ENCODE results near the gene CLMP.
"Not testable (repeated sequence)": the region's sequence is repeated elsewhere in the genome, so short reads cannot be mapped to it uniquely, and the experiment has no call there.

Gene CLMP

GRCh38 chr11:123132881-123133280, 62.2 kb downstream of the CLMP start:
- no peak for DNase-seq (ENCODE audit: low read depth)

DNA sequence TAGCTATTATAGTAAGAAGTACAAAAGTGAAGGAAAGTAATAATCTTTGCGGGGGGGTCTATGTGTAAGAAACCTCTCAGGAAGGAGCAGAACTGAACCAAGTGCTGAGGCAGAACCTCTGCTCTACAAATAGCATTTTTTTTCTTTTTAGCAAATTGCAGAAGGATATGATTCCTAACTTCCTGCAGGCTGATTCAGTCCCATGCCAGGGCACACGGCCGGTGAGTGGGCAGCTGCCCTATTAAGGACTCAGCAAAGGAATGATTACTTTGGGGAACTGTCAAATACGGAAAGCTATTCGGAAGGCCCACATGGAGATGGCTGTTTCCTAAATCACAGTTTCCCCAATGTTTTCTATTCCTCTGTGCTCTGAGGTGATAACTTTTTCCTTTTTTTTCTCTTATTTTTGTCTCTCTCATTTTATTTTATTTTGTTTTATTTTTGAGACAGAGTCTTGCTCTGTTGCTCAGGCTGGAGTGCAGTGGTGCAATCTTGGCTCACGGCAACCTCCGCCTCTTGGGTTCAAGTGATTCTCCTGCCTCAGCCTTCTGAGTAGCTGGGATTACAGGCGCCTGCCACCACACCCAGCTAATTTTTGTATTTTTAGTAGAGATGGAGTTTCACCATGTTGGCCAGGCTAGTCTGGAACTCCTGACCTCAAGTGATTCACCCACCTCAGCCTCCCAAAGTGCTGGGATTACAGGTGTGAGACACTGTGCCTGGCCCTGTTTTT, 62.8 kb downstream of the CLMP start:
- not testable (repeated sequence) for DNase-seq (ENCODE audit: low read depth)

DNA sequence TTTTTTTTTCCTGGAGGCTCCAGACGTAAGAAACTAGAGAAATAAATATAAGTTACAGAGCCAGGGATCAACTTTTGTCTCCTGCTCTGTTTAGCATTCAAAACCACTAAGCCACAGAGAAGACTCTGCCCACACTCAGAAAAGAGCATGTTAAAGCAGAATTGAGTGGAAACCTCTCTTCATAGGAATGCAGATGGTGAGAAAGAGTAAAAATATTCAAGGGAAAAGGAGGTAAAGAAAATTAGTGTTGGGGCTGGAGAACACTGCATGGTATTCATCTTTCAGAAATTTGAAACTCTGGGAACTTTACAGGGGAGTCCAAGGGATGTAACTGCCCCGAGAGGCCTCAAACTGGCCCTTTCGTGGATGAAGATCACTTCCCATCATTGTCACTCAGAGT, 65.1 kb downstream of the CLMP start:
- no peak for DNase-seq (ENCODE audit: low read depth)

DNA sequence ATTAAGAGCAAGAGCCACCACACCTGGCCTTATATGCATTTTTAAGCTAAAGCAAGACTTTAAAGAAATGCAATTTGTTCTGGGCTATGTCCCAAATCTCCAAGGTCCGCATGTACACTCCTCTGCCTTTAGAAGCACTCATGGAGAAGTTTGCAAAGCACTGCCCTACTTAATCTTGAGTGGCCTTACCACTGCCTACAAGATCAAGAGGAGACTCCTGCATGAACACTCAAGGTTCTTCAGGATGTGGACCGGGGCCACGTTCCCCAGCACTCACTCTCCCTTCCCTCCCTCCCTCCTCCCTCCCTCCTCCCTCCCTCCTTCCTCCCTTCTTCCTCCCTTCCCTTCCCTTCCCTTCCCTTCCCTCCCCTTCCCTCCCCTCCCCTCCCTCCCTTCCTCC, 69.9 kb downstream of the CLMP start:
- no peak for DNase-seq (ENCODE audit: low read depth)

DNA sequence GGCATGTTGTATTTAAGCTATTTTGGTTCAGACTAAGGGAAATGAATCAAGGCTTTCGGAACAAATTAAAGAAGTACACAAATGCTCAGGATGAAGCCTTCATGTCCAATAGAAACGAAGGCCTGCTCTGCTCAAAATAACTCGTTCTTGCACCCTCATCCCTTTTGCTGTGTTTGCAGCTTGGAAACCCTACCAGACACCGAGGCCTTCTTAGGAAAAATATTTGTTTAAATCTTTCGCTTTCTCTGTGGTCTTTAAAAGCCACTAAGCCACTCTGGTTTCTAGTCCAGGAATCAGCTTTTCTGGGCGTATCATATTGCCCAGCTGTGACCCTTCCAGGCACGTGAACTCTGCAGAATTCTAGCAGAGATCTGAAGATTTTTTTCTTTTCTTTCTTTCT, 72.2 kb downstream of the CLMP start:
- DNase-seq (ENCODE audit: low read depth), result no peak

DNA sequence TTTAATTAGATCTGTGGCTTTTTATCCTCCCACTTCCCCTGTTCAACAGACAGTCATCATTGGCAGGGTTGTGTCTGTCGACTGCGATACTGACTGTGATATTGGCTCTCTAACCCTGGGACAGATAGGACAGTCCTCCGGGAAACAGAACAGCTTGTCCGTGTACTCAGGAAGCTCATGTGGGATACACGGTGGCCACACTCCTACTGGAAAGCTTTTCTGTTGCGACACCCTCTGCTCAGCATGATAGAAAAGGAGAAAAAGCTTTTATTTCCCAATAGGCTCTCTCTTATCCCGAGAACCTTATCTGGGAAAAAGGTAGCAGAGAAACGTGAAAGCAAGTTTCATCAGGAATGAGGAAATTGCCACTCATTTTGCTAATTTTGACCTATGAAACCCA, 72.7 kb downstream of the CLMP start:
- no peak for DNase-seq (ENCODE audit: low read depth)

DNA sequence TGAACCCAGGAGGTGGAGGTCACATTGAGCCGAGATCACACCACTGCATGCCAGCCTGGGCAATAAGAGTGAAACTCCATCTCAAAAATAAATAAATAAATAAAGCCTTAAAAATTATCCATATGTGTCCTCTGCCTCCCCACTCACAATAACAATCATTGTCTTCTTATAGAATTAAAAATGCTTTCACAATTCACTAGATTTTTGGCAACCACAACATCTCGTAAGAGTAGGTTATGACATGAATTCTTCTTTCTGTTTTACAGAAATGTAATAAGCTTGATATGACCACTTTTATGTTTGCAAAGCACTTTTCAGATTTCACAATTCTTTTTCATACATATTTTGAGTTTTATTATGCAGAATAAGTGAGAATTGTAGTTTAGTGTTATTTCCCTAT, 78.6 kb downstream of the CLMP start:
- DNase-seq (ENCODE audit: low read depth), result no peak

DNA sequence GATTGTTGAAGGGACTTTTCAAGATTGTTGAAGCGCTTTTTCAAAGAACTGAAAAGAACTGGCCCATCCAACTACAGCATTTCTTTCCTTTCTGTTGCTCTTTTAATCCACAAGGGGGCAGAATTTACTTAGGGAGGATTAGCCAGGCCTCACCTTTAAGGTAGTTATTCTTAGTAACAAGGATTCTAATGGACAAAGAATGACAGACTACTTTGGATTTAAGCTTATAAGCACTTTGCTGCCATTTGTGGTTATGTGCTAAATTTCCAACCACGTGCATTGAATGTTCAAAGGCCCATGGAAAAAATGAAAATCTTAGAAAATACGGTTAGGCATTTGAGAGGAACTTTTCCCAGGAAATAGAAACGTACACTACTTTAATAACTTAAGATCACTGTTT, 83.6 kb downstream of the CLMP start:
- no peak for DNase-seq (ENCODE audit: low read depth)

DNA sequence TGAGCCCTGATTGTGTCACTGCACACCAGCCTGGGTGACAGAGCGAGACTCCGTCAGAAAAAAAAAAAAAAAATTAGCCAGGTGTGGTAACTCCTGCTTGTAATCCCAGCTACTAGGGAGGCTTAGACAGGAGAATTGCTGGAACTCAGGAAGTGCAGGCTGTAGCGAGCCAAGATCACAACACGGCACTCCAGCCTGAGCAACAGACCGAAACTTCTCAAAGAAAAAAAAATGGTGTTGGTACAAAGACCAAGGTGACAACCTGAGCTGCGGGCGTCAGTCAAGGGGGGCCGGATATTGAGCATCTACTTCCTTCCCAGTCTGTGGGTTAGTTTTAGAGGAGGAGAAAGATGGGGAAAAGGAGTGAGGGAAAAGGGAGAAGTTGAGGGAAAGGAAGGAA, 84.7 kb downstream of the CLMP start:
- DNase-seq (ENCODE audit: low read depth), result no peak

DNA sequence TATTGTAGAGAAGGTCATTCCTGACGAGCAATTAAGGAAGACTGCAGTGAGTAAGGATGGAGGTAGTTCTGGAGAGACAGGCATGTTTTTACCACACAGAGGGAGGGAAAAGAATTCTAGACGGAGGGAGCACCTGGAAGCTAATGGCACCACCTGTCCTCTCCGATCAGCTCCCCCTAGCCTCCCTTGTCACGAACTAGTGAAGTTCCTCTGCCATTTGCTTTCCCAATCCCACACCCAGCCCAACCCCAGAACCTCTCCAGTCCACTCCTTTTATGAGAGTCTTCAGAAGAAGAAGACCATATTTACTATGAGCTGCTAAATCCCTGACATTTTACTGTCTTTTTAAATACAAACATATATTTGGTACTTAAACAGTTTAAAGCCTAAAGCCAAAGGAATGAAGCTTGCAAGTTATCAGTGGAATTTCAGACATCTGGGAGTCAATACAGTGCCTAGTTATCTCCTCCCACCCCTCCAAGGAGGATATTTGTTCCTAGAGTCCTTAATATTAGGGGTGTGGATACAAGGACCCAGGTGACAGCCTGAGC, 87.0 kb downstream of the CLMP start:
- no peak for DNase-seq (ENCODE audit: low read depth)

- no peak for DNase-seq (ENCODE audit: low read depth)
Observed at GRCh38 chr11:123104697-123105096, 90.4 kb downstream of the CLMP start.

DNA sequence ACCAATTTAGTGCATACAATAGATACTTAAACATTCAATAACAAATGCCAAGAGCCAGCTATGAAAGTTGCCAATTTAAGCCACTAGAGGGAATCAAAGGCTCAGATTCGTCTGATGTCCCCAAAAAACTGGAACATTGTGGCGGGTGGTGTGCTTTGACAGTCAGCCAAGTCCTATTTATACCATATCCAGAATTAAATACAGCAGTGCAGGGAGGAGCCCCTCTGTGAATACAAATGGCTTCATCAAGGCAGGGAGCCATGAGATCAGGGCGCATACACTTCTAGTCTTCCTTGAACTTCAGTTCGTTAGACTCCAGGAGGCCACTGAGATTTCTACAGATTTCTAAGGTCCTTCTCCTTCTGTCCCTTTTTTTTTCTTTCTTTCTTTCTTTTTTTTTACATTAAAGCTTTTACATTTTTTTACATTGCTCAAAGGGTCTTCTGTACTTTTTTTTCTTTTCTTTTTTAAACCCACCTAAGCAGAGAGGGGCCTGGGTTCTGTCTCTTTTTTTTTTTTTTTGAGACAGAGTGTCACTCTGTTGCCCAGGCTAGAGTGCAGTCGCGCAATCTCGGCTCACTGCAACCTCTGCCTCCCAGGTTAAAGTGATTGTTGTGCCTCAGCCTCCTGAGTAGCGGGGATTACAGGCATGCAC, 91.6 kb downstream of the CLMP start:
- DNase-seq (ENCODE audit: low read depth), result no peak

GRCh38 chr11:123100379-123101085, 94.5 kb downstream of the CLMP start:
- no peak for DNase-seq (ENCODE audit: low read depth)

- no peak for DNase-seq (ENCODE audit: low read depth)
Observed at GRCh38 chr11:123098990-123099389, 96.1 kb downstream of the CLMP start.

DNA sequence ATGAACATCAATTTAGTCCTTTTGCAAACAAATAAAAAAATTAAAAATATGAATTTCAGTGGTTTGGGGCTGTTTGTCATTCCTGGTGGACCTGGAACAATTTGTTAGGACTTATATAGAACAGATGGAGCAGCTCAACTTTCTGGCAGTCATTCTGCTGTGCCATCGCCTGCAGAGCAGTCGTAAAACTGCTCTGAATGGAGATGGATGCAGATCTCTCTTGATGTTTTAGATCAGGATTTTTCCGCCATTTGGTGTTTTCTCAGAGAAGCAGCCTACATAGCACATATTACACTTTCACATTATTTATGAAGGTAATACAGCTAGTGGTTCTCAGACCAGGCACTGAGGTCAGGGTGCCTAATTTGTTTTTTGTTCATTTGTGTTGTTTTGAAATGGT, 101.3 kb downstream of the CLMP start:
- no peak for DNase-seq (ENCODE audit: low read depth)

- no peak for DNase-seq (ENCODE audit: low read depth)
Observed at GRCh38 chr11:123091506-123091905, 103.5 kb downstream of the CLMP start.

DNA sequence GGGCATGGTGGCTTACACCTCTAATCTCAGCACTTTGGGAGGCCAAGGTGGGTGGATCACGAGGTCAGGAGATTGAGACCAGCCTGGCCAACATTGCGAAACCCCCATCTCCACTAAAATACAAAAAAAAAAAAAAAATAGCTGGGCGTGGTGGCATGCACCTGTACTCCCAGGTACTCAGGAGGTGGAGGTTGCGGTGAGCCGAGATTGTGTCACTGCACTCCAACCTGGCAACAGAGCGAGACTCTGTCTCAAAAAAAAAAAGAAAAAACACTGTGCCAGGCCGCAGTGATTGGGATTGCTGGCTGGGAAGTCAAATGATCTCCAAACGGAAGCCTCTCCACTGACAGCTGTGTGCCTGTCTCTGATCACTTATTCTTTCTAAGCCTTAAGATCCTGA, 104.9 kb downstream of the CLMP start:
- not testable (repeated sequence) for DNase-seq (ENCODE audit: low read depth)

DNA sequence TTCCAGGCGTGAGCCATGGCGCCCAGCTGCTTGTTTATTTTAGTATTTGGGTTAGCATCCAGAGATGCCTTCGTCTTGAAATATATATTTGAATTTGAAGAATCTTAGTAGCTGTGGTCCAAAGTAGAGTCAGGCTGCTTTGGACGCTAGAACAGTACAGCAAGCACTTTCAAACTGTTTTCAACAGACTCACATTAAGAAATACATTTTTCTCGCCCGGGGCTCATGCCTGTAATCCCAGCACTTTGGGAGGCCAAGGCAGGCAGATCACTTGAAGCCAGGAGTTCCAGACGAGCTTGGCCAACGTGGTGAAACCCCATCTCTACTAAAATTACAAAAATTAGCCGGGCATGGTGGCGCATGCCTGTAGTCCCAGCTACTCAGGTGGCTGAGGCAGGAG, 106.2 kb downstream of the CLMP start:
- not testable (repeated sequence) for DNase-seq (ENCODE audit: low read depth)

DNA sequence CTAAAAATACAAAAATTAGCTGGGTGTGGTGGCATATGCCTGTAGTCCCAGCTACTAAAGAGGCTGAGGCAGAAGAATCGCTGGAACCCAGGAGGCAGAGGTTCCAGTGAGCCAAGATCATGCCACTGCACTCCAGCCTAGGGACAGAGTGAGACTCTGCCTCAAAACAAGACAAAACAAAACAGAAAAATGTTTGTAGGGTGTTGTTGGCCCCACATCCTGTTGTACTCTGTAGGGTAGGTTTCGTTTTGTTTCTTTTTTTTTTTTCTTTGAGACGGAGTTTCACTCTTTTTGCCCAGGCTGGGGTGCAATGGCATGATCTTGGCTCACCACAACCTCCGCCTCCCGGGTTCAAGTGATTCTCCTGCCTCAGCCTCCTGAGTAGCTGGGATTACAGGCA, 107.4 kb downstream of the CLMP start:
- DNase-seq (ENCODE audit: low read depth), result not testable (repeated sequence)

GRCh38 chr11:123086305-123086704, 108.7 kb downstream of the CLMP start:
- DNase-seq (ENCODE audit: low read depth), result no peak

GRCh38 chr11:123085497-123085896, 109.6 kb downstream of the CLMP start:
- DNase-seq (ENCODE audit: low read depth), result no peak

DNA sequence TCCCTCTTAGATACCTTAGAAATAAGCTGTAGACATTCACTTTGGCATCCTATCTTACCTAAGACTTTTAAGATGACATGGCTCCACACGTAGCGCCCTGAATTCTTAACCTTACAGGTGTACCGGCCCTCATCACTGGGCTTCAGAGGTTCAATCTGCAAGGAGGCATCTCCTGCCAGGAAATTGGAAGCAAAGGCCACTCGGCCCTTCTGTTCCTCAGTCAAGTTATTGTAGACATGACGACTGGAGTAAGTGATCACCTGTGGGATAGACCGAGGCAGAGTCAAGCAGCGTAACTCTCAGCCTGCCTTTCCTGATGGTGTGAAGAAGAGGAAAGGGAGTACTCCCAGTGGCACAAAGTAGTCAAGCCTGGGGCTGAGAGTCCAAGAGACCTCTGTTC, 110.6 kb downstream of the CLMP start:
- DNase-seq (ENCODE audit: low read depth), result no peak

GRCh38 chr11:123083623-123084029, 111.4 kb downstream of the CLMP start:
- DNase-seq (ENCODE audit: low read depth), result no peak

All from stimulated activated CD8-positive, alpha-beta memory T cell treated with anti-CD3 and anti-CD28 coated beads, Interleukin-12 subunit alpha, Interleukin-12 subunit beta, amount 100 ng/mL, for 4 hours (primary cell).